Large intestine (tissue), 3 donors: Measurements from ENCODE around the gene METTL2B. TPM values are rescaled to one million over a fixed set of nuclear protein-coding genes. Genes with fewer than 3 reads are reported as not detected.
"Not testable (repeated sequence)": the region's sequence is repeated elsewhere in the genome, so short reads cannot be mapped to it uniquely, and the experiment has no call there.

ENCODE experiments used
- DNase-seq, 2 donors: peaks; one replicate each; pipeline versions ENCODE4 v3.0.0 to v3.0.0-alpha.2; 2013
- H3K27ac ChIP-seq: one replicate; pipeline ENCODE4 v1.5.1; 2013; ENCODE audit warnings: low read length
- H3K27me3 ChIP-seq: 2 replicates; pipeline ENCODE4 v1.6.1; 2013; ENCODE audit warnings: low read length; ENCODE audit not compliant: control insufficient read depth, insufficient read depth
- H3K36me3 ChIP-seq: 2 replicates; pipeline ENCODE4 v1.6.1; 2013; ENCODE audit warnings: low read length; ENCODE audit not compliant: control insufficient read depth, insufficient read depth
- H3K4me1 ChIP-seq: one replicate; pipeline ENCODE4 v1.6.1; 2013; ENCODE audit warnings: low read length; ENCODE audit not compliant: control insufficient read depth, insufficient read depth
- H3K4me3 ChIP-seq: one replicate; pipeline ENCODE4 v1.5.1; 2013; ENCODE audit warnings: low read length
- H3K9me3 ChIP-seq: one replicate; pipeline ENCODE4 v1.6.1; 2013; ENCODE audit warnings: mild to moderate bottlenecking, low read depth, low read length, moderate library complexity; ENCODE audit not compliant: control insufficient read depth
- WGBS: methylation state at CpG from one replicate; pipeline ENCODE4 v1.1.5; 2013; ENCODE audit warnings: low lambda C conversion rate; ENCODE audit not compliant: insufficient coverage; 5-methylcytosine and 5-hydroxymethylcytosine counted together
- polyA plus RNA-seq: library from polyadenylated mRNA; unstranded; fragments of 120-200 nt; gene quantifications from one replicate; pipeline ENCODE4 v1.2.1, GENCODE V29; 2013

Gene METTL2B
- polyA plus RNA-seq, 1 donor = 22.5 TPM

DNA sequence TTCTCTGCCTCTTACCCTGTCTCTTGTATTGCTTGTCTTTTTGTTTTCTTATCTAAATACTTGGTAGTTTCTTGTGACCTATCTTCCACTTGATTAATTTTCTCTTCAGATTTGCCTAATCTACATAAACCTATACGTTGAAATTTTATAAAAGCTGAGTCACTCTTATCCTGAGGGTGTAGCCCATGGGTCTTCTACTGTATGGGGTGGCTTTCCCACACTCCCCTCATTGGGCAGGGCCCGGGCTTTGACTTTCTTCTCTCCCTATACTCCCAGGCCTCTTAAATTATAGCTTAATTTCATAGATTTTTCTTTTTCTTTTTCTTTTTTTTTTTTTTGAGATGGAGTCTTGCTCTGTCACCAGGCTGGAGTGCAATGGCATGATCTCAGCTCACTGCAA lies 66.0 kb downstream of the METTL2B start:
- H3K4me1 ChIP-seq, DNase-seq: not testable (repeated sequence)
- WGBS = 100% methylated on average over 2 of the region's 2 CpGs

DNA sequence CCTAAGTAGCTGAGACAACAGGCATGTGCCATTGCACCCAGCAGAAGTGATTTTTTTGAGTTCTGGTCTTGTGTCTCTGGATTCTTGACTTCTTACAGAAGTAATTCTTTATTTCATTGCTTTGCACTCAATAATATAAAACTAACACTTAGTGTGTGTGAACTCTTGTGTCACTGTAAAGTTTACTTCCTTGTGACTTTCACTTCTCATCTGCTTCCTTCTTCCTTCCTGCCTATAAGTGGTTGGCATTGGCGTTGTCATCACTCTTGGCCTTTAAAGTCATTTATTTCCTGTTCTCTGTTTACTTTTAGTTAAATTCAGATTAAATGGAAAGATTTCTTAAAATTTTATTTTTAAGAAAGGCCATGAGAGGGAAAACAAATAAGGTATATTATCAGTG lies 66.8 kb downstream of the METTL2B start:
- no CpG with 5 or more reads among the region's 1 CpG for WGBS
- peaks cover 21% of the 10 kb centered on the region for H3K36me3 ChIP-seq
- not testable (repeated sequence) for DNase-seq

More for the DNA sequence above, 66.0 kb downstream of the METTL2B start:
- H3K9me3 ChIP-seq, H3K4me3 ChIP-seq, H3K27me3 ChIP-seq, H3K27ac ChIP-seq: not testable (repeated sequence)
- peaks cover 15% of the 10 kb centered on the region for H3K36me3 ChIP-seq

DNA sequence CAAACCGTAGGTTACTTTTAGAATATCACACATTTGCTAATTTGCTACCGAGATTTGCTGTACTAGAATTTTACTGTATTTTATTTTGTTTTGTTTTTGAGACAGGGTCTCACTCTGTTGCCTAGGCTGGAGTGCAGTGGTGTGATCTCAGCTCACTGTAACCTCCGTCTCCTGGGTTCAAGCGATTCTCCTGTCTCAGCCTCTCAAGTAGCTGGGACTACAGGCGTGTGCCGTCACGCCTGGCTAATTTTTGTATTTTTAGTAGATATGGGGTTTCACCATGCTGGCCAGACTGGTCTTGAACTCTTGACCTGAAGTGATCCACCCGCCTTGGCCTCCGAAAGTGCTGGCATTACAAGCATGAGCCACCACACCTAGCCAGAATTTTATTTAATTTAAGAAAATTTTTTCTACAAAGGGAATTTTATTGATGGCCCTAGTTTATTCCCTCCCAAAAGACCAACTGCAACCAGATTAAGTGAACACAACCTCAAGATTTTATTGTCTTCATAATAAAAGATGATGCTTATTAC lies 69.8 kb downstream of the METTL2B start:
- no CpG with 5 or more reads among the region's 9 CpGs for WGBS
- not testable (repeated sequence) for H3K27ac ChIP-seq, H3K4me1 ChIP-seq, DNase-seq, H3K27me3 ChIP-seq, H3K4me3 ChIP-seq, H3K9me3 ChIP-seq
- H3K36me3 ChIP-seq = peaks cover 22% of the 10 kb centered on the region

More for the DNA sequence above, 66.8 kb downstream of the METTL2B start:
- H3K27ac ChIP-seq, H3K27me3 ChIP-seq, H3K4me1 ChIP-seq, H3K9me3 ChIP-seq, H3K4me3 ChIP-seq: not testable (repeated sequence)

DNA sequence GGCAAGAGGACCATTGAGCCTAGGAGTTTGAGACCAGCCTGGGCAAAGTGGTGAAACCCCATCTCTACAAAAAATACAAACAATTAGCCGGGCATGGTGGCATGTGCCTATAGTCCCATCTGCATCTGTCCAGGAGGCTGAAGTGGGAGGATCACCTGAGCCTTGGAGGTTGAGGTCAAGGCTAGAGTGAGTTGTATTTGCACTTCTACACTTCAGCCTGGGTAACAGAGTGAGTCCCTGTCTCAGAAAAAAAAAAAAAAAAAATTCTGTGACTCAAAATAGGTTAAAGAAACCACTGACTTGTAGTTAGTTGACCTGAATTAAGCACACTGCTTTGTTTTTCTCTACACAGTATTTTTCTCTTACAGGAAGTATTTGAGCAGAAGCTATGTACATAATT lies 74.4 kb downstream of the METTL2B start:
- H3K27ac ChIP-seq = no peak overlapping the region
- H3K4me3 ChIP-seq = no peak overlapping the region
- WGBS = no CpG with 5 or more reads among the region's 1 CpG
- no peak for DNase-seq
- no peaks in the 10 kb centered on the region for H3K27me3 ChIP-seq
- peaks cover 18% of the 10 kb centered on the region for H3K36me3 ChIP-seq
- H3K9me3 ChIP-seq = no peaks in the 10 kb centered on the region
- no peaks in the 10 kb centered on the region for H3K4me1 ChIP-seq

DNA sequence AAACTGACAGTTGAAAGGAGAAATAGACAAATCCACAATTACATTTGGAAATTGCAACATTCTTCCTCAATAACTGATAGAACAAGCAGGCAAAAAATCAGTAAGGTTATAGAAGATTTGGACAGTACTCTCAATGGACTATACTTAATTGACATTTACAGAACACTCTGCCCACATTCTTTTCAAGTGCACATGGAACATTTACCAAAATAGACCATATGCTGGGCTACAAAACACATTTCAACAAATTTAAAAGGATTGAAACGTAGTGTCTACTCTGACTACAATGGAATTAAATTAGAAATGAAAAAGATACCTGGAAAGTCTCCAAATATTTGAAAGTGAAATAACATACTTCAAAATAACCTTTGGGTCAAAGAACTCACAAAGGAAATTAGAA lies 77.8 kb downstream of the METTL2B start:
- H3K4me1 ChIP-seq, H3K4me3 ChIP-seq, H3K27me3 ChIP-seq, H3K36me3 ChIP-seq, H3K9me3 ChIP-seq, DNase-seq, H3K27ac ChIP-seq: not testable (repeated sequence)
- 100% methylated on average over 1 of the region's 1 CpG for WGBS

Other genes starting within 250 kb of the METTL2B start
- gene LEP, start 235.5 kb upstream of the METTL2B start, polyA plus RNA-seq = 0.01 TPM
- 25.3 TPM for gene RBM28, start 132.8 kb upstream of the METTL2B start, polyA plus RNA-seq
- 0.73 TPM for gene PRRT4, start 115.1 kb upstream of the METTL2B start, polyA plus RNA-seq
- 15.4 TPM for gene IMPDH1, start 66.8 kb upstream of the METTL2B start, polyA plus RNA-seq
- 17.3 TPM for gene HILPDA, start 20.9 kb upstream of the METTL2B start, polyA plus RNA-seq
- 1.6 TPM for gene GARIN1A, start 195.5 kb downstream of the METTL2B start, polyA plus RNA-seq